Panc1 (cell line): ENCODE measurements around the gene ITM2C.

Source experiments
- POLR2AphosphoS5 ChIP-seq: IDR thresholded peaks from 2 replicates; pipeline ENCODE4 v1.6.1; 2012; ENCODE audit warnings: mild to moderate bottlenecking, low read depth, low read length, moderate library complexity
- TF ChIP-seq, protein P1 (sequence below): fragments of 450-650 bp; IDR thresholded peaks from 2 replicates; pipeline ENCODE4 v1.5.1; 2017; ENCODE audit warnings: mild to moderate bottlenecking
- TF ChIP-seq, protein P2 (sequence below), 2 experiments: IDR thresholded peaks; 2 replicates each; pipeline ENCODE4 v1.6.1; 2011 to 2012; ENCODE audit warnings: low read depth in 2 of 2, control low read depth in 1 of 2, low read length in 1 of 2, mild to moderate bottlenecking in 1 of 2, moderate library complexity in 1 of 2; ENCODE audit not compliant: insufficient read depth in 1 of 2

DNA sequence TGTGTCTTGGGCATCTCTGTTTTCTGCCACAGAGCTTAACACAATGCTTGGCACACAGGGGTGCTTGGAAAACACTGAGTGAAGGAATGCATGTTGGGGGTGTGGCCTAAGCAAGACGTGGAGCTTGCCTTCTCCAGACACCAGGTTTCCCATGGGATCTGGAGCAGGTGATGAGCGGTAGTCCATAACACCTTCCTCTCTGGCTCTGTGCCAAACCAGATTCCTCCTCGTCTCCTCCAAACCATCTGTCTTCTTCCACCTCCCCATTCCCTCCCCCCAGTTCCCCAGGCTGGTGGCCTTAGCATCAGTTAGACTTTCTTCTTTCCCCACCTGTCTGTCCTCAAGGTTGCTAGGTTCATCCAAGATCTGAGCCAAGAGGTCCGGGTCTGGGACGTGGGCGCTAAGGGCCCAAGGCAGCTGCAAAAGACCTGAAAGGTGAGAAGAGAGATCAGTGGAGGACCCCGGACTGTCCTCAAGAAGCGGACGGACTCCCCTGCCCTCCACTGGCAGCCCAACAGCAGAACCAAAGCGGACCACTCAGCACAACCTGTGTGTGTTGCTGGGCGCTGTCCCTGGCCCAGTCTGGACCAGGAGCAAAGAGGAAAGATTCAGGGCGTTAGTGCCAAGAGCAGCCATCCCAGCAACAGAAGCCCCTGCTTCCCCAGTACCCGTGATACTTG, 1.2 kb upstream of the ITM2C start:
- TF ChIP-seq, protein P1, sequence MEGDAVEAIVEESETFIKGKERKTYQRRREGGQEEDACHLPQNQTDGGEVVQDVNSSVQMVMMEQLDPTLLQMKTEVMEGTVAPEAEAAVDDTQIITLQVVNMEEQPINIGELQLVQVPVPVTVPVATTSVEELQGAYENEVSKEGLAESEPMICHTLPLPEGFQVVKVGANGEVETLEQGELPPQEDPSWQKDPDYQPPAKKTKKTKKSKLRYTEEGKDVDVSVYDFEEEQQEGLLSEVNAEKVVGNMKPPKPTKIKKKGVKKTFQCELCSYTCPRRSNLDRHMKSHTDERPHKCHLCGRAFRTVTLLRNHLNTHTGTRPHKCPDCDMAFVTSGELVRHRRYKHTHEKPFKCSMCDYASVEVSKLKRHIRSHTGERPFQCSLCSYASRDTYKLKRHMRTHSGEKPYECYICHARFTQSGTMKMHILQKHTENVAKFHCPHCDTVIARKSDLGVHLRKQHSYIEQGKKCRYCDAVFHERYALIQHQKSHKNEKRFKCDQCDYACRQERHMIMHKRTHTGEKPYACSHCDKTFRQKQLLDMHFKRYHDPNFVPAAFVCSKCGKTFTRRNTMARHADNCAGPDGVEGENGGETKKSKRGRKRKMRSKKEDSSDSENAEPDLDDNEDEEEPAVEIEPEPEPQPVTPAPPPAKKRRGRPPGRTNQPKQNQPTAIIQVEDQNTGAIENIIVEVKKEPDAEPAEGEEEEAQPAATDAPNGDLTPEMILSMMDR = no peak
- TF ChIP-seq, protein P2, sequence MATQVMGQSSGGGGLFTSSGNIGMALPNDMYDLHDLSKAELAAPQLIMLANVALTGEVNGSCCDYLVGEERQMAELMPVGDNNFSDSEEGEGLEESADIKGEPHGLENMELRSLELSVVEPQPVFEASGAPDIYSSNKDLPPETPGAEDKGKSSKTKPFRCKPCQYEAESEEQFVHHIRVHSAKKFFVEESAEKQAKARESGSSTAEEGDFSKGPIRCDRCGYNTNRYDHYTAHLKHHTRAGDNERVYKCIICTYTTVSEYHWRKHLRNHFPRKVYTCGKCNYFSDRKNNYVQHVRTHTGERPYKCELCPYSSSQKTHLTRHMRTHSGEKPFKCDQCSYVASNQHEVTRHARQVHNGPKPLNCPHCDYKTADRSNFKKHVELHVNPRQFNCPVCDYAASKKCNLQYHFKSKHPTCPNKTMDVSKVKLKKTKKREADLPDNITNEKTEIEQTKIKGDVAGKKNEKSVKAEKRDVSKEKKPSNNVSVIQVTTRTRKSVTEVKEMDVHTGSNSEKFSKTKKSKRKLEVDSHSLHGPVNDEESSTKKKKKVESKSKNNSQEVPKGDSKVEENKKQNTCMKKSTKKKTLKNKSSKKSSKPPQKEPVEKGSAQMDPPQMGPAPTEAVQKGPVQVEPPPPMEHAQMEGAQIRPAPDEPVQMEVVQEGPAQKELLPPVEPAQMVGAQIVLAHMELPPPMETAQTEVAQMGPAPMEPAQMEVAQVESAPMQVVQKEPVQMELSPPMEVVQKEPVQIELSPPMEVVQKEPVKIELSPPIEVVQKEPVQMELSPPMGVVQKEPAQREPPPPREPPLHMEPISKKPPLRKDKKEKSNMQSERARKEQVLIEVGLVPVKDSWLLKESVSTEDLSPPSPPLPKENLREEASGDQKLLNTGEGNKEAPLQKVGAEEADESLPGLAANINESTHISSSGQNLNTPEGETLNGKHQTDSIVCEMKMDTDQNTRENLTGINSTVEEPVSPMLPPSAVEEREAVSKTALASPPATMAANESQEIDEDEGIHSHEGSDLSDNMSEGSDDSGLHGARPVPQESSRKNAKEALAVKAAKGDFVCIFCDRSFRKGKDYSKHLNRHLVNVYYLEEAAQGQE (IDR thresholded peaks at IDR 0.05; ENCODE audit: insufficient read depth in 1 of 2, low read depth in 2 of 2, low read length in 1 of 2) = no peak
- no peak for TF ChIP-seq POLR2AphosphoS5
